Stimulated activated CD8-positive, alpha-beta memory T cell treated with anti-CD3 and anti-CD28 coated beads, Interleukin-4, amount 100 ng/mL, for 1 hour (primary cell): ENCODE data around the gene ACP1.

Experiments
- DNase-seq, 2 donors: peaks; one replicate each; pipeline ENCODE4 v3.0.0-alpha.2; 2020; ENCODE audit warnings: low read depth in 2 of 2, low spot score in 1 of 2

ACP1 gene

GRCh38 chr2:264493-265468, at the start of gene ACP1:
ACP1 (plus strand) TSS chr2:264947; CDS start chr2:264965, 18 bp downstream.
- DNase-seq: peak; percentile 86 to 89

GRCh38 chr2:216068-216467, 48.7 kb upstream of the ACP1 start:
- DNase-seq: no peak

DNA sequence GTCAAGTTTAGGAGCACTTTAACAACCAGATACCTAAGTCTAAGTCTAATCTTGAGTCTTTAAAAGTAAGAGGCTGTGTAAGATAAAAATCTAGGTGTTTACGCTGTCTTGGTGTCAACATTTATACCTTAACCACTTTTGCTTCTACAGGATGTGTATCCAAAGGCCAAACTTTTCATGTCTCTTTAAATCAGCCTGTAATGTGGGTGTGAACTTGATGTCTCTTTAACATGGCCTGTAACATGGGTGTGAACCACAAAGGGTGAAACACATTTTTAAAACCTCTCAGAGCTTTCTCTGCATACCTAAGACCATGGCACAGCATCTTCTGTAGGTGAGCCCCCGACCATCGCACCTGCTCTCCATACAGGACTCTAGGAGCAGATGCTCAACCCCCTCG, 41.3 kb upstream of the ACP1 start:
- DNase-seq: no peak

- no peak for DNase-seq
Observed at GRCh38 chr2:223971-224760, 40.6 kb upstream of the ACP1 start.

GRCh38 chr2:228115-228514, 36.6 kb upstream of the ACP1 start:
- DNase-seq: no peak

- DNase-seq: no peak
Observed at GRCh38 chr2:228518-229278, 36.0 kb upstream of the ACP1 start.

DNA sequence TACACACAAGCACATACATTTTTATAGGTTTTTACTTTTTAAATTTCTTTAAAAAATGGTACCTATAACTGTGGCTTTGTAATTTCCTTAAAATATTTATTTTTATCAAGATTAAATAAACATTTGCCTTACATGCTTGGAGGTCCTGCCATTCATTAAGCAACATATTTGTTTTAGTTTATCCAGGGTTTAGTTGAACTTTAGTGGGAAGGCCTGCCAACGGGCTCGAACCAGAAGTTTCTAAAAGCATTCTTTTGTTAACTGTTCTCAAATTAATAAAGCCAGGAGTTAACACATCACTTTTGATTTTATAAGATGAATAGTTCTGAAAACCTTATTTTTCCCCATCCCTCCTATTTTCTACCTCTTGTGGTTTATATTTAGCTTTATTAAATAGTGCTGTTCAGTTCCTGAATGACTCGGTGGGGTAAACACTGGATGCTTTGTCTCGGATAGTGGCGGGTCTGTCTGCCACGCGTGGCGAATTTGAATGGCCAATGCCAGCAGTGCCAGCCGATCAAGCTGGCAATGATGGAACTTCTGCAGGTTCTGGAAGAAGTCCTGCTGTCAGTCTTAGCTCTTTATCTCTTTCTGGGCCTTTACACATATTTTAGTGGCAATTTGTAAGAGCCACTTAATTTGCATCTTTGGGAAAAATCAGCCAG, 33.1 kb upstream of the ACP1 start:
- no peak for DNase-seq

DNA sequence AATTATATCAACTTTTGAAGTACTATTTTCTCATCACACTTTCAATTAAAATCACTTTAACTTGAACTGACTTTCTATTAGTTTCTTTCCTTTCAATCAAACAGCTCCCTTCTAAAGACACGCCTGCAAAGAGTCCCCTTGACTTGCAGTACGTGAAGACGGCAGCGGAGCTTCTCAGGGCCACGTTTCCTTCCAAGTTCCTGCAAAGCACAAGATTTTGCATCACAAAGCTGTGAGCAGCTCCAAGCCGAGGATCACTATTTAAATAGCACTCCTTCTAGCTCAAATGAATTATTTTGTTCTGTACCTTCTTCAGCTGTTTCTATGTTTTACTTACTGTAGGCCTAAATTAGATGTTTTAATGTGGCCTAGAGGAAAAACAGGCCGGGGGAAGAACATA, 31.7 kb upstream of the ACP1 start:
- no peak for DNase-seq

DNA sequence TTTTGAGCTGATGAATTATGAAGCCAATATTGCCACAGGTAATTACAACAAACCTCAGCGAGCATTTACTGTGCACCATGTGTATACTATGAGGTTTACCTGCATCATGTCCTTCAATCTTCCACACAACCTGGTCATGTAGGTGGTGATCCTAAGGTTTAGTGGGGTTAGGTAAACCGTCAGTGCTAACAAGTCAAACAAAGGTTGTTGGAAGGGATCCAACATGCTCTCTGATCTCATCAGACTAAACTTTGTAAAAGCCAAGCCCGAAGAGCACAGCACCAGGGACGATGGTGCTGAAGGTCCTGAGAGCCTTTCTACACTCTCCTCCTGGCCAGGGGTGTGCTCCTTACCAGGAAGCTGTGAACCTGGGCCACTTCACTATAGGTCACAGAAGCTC, 30.3 kb upstream of the ACP1 start:
- no peak for DNase-seq

DNA sequence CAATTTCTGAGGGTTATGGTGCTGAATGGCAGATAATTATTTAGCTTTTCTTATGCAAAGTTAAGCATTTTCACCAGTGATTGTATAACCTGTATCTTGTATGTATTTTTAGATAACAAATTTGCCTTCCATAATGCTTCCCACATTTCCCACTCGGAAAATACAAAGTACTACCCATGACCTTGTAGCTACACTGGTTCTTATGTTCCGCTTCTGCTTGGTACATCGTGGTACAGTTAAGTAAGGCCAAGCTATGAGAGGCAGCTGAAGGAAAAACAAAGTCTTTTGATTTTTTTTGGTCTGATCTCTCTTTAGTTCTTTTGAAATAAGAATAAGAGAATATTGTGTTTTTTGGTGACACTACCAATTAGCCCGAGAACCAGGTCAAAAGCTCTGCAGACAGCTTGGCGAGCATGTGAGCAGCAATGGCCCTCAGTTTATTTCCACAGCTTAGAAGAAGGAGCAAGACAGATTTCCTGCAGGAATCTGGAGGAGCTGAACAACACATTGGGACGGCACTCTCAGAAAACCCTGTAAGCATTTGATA, 27.7 kb upstream of the ACP1 start:
- DNase-seq: no peak

DNA sequence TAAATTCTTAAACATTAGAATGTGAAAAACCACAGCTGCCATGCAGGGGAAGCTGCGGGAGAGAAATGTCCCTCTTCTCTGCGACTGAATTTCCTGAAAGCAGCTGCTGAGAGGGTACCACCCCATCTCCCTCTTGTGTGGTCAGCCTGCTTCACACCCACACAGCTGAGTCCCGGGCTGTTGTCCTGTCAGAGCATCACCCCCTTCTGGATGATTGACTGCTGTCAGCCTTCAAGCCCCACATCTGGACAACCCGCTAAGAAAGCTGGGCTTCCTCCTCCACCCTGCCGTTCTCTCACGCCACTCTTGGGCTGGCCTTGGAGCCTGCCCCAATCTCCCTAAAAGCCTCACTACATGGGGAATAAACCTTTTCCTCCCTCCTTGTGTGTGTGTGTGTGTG, 26.9 kb upstream of the ACP1 start:
- DNase-seq: no peak

DNA sequence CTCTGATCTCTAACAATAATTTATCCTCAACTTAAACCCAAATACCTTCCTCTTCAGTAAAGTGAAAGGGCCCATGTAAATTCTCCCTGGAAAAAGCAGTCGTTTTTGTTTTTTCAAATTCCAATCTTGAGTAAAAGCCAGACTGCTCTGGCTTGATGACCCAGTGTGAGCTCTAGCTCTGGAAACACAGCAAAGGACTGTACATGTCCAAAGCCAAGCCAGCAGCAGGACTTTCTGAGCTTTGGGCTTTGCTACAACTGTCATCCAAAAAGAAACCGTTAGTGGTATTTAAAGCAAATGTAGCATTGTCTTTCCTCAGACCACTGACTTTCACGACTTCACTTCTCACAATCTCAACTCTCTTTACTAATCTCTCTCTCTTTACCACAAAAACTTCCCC, 26.3 kb upstream of the ACP1 start:
- no peak for DNase-seq

DNA sequence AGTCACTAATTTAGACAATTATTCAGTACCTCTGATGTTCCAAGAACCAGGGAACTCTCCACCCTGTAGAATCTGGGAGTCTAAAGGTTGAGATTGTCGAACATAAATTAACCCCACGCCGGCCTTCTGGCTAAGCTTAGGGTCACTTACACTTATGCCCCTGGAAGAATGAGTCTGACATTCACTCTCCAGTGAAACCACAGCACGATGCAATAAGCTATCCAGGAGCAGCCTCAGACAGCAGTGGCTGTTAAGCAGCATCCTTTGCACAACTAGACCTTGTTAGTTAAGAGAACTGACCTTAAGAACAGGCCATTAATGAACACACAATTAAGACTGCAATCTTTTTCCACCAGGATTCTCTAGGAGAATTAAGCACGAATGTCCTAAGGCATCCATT, 25.9 kb upstream of the ACP1 start:
- DNase-seq: no peak

- DNase-seq: no peak
Observed at GRCh38 chr2:244547-244946, 20.2 kb upstream of the ACP1 start.

- no peak for DNase-seq
Observed at GRCh38 chr2:246489-247144, 18.1 kb upstream of the ACP1 start.

- DNase-seq: no peak
Observed at GRCh38 chr2:248724-249123, 16.0 kb upstream of the ACP1 start.

- DNase-seq: no peak
Observed at GRCh38 chr2:249538-250042, 15.2 kb upstream of the ACP1 start.

DNA sequence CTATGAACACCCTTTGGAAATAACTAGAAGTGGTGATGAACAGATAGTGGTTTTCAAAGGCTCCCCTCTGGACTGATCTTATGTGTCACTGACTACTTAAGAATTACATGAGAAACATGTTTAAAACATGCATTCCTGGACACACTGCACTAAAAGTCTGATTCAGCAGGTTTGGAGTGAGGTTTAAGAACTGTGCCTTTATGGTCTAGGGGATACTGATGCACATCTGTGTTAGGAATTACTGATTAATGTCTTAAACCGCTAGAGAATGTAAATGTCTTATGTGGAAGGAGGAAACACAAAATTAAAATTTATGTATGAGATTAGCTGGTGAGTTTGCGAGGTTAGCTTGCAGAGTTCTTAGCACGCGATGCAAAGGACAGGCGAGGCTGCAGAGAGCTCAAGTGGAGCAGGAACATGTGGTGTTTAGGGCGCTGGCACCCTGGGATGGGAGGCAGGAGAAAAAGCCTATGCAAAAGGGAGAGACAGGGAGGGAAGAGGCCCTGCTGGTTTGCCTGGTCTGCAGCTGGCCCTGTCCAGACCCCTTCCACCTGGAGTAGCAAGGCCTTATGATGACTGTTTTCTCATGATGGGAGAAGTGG, 12.6 kb upstream of the ACP1 start:
- DNase-seq: no peak

DNA sequence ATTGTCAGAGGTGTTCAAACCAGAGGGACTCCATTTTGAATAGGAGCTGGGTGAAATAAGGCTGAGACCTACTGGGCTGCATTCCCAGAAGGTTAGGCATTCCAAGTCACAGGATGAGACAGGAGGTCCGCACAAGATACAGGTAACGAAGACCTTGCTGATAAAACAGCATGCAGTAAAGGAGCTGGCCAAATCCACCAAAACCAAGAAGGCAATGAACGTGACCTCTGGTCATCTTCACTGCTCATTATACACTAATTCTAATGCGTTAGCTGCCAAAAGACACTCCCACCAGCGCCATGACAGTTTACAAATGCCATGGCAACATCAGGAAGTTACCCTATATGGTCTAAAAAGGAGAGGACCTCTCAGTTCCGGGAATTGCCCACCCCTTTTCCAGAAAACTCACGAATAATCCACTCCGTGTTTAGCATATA, 11.5 kb upstream of the ACP1 start:
- DNase-seq: no peak
